COLO829 (cell line): Measurements from ENCODE around the gene GARIN5A.
"Not testable (repeated sequence)": the region's sequence is repeated elsewhere in the genome, so short reads cannot be mapped to it uniquely, and the experiment has no call there.

Source experiments
- DNase-seq: peaks from one replicate; pipeline ENCODE4 v3.0.0; 2012; ENCODE audit warnings: low spot score

The GARIN5A gene

GRCh38 chr19:50488389-50489194 lies 11.9 kb upstream of the GARIN5A start:
- DNase-seq, result no peak

DNA sequence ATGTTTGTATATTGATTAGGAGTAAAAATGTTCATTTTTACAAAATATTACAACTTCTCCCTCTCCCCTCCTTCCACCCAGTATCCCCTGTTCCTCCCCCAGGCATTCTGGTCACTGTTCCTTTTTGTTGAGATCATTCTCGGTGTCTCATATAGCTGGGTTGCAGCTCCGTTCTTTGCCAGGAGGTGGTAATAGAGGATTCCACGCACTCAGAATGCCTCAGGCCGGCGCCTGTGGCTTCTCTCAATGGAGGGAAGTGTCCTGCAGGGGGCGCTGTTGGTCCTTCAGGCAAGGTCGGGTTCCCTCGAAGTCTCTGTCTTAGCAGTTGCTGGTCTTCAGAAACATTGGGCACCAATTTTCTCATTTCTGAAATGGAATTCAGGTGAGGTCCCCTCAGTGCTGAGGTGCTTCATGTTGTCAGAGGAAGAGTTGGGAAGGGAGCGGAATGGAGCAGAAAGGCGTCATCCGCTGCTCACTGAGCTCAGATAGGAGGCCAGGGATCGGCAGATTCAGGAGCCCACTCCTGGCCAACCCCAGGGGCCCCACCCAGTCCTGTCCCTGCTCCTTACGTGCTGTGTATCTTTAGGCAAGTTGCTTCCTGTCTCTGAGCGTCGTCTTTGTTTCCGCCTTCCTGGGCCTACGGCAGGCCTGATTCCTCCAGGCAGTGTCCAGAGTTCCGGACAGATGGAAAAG lies 10.3 kb upstream of the GARIN5A start:
- DNase-seq, result no peak

GRCh38 chr19:50485284-50485955 lies 8.8 kb upstream of the GARIN5A start:
- DNase-seq, result no peak

- DNase-seq, result no peak
Measured at GRCh38 chr19:50482916-50483315, 6.3 kb upstream of the GARIN5A start.

DNA sequence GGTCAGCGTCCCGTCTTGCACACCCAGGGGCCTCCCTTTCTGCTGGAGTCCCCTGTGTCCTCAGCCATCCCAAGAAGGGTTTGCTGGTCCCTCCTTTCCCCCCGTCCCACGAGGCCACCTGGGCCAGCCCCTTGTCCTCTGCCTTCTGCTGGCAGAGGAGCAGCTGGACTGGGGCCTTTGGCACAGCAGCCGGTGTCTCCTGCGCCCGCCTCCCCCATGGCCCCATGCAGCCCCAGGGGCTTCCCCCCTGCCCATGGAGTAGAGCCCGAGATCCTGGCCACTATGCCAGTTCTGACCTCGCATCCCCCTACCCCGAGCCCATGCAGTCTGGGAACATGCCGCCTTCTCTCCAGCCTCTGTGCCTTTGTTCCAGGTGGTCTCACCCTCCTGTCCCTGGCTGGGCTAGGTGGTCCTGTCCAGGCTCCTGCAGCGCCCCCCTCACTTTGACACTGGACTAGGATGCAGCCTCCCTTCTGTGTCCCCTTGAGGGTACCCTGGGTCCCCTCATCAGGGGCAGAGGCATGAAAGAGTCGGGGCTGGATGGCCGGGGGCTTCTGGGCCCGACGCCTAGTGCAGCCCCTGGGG lies 5.7 kb upstream of the GARIN5A start:
- DNase-seq, result no peak

GRCh38 chr19:50481351-50482149 lies 4.9 kb upstream of the GARIN5A start:
- no peak for DNase-seq

DNA sequence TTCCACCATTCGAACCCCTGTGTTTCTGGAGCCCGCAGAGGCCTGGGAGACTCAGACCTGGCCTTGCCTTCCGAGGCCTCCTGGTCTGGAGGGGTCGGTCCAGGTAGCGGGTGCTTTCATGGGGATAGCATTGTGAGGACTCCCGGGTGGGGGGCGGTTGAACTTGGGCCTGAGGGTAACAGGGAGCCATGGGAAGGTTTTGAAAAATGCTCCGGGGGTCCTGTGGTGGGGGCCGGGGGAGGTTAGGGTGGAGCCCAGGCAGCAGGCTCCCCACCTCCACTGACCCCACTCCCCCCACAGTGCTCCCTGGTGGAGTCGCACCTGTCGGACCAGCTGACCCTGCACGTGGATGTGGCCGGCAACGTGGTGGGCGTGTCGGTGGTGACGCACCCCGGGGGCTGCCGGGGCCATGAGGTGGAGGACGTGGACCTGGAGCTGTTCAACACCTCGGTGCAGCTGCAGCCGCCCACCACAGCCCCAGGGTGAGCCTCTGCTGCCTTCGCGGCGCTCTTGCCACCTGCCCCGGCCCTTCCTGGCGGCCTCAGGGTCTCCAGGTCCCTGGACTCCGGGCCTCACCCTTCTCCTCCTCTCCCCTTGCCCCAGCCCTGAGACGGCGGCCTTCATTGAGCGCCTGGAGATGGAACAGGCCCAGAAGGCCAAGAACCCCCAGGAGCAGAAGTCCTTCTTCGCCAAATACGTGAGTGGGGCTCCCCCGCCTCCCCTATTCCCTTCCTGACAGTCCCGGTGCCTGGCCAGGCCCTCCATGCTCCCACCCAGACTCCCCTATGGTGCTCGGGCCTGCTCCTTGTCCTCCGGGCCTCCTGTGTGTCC lies 3.8 kb upstream of the GARIN5A start:
- no peak for DNase-seq

DNA sequence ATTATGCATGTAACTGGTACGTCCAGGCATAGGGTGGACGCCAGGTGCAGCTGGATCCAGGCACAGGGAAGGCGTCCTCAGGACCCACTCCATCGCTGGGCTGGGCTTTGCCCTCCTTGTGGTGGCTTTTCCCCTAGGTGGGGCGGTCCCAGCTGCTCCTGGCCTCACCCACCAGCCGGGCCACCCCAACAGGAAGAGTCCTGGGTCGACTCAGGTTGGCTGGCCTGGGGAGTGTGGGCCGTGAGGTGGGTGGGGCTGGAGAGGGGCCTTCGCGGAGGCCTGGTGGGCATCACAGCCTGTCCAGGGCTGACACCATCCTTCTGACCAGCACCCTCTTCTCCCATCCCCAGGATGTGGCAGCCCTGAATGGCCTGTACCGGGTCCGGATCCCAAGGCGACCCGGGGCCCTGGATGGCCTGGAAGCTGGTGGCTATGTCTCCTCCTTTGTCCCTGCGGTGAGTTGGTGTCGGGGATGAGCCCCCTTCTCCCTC lies 3.2 kb upstream of the GARIN5A start:
- no peak for DNase-seq

DNA sequence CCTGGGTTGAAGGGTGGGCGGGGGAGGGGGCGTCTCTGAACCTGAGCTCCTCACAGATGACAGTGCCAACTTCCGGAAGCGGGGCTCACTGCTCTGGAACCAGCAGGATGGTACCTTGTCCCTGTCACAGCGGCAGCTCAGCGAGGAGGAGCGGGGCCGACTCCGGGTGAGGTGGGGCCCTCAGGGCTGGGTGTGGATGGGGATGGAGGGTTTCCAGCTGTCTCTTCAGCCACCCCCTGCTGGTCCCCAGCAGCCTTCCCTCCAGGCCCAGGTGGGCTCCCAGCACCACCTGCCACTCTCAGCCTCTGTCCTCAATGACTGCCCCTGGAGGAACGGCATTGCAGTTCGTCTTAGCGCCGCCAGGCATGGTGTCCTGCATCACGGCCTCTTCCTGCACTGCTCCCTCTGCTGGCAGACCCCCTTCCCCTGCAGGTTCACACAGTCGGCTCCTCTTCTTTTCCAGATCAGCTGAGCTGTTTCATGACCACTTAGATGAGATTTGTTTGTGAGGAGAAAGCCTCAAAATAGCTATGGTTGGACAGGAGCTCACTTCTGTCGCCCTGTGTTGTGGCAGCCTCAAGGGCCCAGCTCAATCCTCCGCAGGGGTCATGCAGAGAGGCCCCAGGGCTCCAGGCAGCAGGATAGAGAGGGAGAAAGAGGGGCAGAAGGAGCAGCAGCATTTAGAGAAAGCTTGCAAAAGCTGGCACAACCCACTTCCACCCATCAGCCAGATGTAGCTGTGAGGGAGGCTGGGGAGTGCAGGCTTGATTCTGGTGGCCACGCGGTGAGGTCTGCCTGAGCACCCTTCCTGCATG lies 2.5 kb upstream of the GARIN5A start:
- DNase-seq, result peak; percentile 40

- no peak for DNase-seq
Measured at GRCh38 chr19:50477751-50478515, 1.3 kb upstream of the GARIN5A start.

- no peak for DNase-seq
Measured at GRCh38 chr19:50476907-50477238, 225 bp upstream of the GARIN5A start.

DNA sequence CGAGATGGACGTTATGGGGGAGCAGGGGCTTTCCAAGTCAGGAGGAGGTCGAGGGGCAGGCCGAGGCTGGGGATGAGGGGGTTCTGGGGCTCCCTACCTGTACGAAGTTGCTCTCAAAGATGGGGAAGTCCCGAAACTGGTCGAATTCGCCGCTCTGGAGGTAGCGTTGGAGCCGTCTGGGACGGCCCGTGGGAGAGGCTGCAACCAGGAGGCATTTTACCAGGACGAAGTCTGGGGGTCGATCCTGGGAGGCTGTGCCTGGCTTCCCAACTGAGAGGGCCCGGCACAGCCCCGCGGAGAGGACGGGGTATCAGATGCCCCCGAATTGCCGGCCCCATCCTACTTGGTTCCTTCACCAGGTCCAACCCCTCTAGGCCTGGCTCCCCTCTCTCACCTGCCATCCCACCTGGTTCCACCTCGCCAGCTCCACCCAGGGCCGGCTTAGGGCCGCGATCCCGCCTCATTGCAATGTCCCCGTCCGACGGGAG lies 868 bp downstream of the GARIN5A start:
- no peak for DNase-seq

DNA sequence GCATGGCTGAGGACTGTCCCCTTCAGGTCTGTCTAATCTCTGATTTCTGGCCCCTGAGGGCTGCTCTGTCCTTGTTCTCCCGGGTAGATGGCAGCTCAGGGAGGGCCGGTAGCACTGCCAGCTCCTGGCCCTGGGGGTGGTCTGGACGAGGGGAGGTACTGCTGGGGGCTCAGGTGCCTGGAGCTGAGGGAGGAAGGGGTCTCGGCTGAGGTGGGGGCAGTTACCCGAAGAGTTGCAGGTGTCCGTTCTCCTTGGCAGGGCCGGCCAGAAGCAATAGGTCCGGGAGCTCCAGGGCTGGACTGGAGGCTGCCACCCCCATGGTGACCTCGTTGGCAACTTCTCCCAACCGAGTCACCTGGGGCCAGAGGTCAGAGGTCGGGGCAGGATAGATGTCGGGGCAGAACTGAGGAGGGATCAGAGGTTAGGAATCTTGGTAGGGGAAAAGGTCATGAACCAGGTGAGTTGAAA lies 1.5 kb downstream of the GARIN5A start:
- no peak for DNase-seq

- DNase-seq, result not testable (repeated sequence)
Measured at GRCh38 chr19:50473336-50473735, 3.3 kb downstream of the GARIN5A start.

DNA sequence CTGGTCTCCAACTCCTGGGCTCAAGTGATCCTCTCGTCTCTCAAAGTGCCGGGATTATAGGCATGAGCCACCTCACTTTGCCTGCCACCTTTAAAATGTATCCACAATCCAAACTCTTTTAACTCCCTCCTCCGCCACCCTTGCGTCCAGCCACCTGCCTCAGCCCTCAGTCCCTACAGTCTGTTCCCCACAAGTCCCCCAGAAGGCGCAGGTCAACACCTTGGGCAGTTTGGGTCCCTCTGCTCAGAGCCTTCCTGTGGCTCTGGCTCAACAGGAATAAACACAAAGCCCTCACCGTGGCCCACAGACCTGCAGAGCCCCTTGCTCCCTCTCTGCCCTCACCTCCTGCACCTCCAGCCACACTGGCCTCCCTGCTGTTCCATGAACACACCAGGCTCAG lies 7.8 kb downstream of the GARIN5A start:
- DNase-seq, result no peak

DNA sequence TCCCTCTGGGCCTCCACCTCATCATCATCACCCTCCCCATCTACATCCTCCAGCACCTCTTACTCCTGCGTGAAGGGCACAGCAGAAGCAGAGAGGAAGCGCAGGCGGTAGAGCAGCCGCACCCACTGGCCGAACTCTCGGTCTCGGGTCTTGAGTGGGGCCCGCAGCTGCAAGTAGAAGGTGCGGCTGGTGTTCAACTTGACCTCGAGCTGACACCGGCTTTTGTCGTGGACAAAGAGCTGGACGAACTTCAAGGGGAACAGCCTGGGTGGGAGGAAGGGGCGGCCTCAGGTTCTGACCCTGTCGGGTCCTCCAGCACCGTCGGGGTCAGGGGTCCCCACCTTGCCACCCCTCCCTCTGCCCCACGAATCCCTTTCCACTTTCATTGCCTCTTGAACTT lies 9.1 kb downstream of the GARIN5A start:
- DNase-seq, result no peak

GRCh38 chr19:50466706-50467039 lies 10.0 kb downstream of the GARIN5A start:
- DNase-seq, result no peak

GRCh38 chr19:50465986-50466705 lies 10.5 kb downstream of the GARIN5A start:
- no peak for DNase-seq
